K562 (cell line): Measurements from ENCODE around the gene PSMB8.

Source experiments
- CBX8 ChIP-seq: fragments of 200-600 bp; sonication (generic); IDR thresholded peaks from 2 replicates; pipeline ENCODE4 v1.6.1; 2012; ENCODE audit warnings: borderline replicate concordance, mixed run types, low read depth, mild to moderate bottlenecking, moderate library complexity, mixed read lengths, low read length, control low read depth, inconsistent platforms; ENCODE audit not compliant: poor library complexity, severe bottlenecking; ENCODE audit errors: extremely low read depth
- TF ChIP-seq, protein P1 (sequence below): fragments of 150-350 bp; IDR thresholded peaks from 2 replicates; pipeline ENCODE4 v1.6.1; 2014; ENCODE audit warnings: low read depth, mild to moderate bottlenecking, low read length, borderline replicate concordance
- TF ChIP-seq, protein P2 (sequence below): sonication (generic); formaldehyde crosslinking; IDR thresholded peaks from 2 replicates; pipeline ENCODE4 v1.8.0; 2022; ENCODE audit warnings: mild to moderate bottlenecking, low read depth, missing genetic modification reagents
- TF ChIP-seq, protein P3 (sequence below): fragments of 450-650 bp; formaldehyde crosslinking; IDR thresholded peaks from 2 replicates; pipeline ENCODE4 v1.4.0; 2020; ENCODE audit warnings: mild to moderate bottlenecking, moderate library complexity

DNA sequence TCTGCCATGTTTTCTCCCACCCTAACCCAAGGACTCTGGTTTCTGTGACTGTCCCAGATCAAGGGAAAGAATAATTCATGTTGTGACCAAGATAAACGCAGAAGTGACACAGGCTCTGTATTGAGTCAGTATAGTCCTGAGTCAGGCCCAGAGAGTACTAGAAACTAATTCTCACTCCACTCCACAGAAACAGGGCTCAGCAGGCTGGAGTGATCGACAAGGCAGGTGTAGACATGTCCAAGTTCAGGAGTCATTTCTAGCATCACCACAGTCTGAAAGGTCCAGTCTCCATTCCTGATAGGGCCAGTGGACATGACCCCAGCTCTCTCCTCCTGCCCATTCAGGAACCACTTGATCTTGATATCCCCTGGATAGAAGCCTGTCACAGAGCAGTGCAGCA is 29.7 kb downstream of the PSMB8 start:
- TF ChIP-seq, protein P1, sequence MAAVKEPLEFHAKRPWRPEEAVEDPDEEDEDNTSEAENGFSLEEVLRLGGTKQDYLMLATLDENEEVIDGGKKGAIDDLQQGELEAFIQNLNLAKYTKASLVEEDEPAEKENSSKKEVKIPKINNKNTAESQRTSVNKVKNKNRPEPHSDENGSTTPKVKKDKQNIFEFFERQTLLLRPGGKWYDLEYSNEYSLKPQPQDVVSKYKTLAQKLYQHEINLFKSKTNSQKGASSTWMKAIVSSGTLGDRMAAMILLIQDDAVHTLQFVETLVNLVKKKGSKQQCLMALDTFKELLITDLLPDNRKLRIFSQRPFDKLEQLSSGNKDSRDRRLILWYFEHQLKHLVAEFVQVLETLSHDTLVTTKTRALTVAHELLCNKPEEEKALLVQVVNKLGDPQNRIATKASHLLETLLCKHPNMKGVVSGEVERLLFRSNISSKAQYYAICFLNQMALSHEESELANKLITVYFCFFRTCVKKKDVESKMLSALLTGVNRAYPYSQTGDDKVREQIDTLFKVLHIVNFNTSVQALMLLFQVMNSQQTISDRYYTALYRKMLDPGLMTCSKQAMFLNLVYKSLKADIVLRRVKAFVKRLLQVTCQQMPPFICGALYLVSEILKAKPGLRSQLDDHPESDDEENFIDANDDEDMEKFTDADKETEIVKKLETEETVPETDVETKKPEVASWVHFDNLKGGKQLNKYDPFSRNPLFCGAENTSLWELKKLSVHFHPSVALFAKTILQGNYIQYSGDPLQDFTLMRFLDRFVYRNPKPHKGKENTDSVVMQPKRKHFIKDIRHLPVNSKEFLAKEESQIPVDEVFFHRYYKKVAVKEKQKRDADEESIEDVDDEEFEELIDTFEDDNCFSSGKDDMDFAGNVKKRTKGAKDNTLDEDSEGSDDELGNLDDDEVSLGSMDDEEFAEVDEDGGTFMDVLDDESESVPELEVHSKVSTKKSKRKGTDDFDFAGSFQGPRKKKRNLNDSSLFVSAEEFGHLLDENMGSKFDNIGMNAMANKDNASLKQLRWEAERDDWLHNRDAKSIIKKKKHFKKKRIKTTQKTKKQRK = no peak
- TF ChIP-seq, protein P2, sequence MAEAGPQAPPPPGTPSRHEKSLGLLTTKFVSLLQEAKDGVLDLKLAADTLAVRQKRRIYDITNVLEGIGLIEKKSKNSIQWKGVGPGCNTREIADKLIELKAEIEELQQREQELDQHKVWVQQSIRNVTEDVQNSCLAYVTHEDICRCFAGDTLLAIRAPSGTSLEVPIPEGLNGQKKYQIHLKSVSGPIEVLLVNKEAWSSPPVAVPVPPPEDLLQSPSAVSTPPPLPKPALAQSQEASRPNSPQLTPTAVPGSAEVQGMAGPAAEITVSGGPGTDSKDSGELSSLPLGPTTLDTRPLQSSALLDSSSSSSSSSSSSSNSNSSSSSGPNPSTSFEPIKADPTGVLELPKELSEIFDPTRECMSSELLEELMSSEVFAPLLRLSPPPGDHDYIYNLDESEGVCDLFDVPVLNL = no peak
- TF ChIP-seq, protein P3, sequence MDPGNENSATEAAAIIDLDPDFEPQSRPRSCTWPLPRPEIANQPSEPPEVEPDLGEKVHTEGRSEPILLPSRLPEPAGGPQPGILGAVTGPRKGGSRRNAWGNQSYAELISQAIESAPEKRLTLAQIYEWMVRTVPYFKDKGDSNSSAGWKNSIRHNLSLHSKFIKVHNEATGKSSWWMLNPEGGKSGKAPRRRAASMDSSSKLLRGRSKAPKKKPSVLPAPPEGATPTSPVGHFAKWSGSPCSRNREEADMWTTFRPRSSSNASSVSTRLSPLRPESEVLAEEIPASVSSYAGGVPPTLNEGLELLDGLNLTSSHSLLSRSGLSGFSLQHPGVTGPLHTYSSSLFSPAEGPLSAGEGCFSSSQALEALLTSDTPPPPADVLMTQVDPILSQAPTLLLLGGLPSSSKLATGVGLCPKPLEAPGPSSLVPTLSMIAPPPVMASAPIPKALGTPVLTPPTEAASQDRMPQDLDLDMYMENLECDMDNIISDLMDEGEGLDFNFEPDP = no peak
- TF ChIP-seq CBX8 = no peak
